ENCODE measurements around the gene FADS1.

DNA sequence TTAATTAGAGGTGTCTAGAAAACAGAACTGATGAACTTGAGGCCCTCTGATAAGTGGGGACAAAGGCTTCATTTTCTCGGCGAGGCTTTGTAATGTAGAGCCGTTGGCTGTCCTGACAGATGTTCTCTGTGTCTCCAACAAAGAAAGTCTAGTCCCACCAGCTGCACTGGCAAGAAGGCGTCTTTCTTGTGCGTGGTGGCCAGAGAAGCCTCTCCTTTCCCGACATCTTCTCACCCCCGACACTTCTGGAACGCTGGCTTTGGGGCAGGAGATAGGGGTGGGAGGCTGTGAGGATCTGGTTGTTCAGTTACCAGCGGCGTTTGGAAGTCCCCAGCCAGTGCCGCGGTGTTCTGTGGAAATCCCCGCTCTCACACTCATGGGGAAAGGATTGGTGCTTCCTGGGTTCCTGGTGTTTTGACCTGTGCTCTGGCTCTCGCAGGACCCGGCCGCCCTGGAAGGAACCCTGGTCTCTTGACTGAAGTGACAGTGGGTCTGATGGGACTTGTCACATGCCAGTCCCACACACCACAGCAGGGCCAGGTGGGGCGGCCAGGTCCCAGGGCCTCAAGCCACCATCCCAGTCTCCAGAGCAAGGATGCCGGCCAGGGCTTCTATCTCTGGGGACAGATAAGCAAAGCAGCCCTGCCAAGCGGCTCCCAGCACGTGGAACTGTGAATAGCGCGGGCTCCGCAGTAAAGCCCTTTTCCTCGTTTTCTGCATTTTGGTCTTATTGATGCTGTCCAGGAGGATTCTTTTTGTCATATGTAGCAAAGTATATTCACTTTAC, 34.5 kb upstream of the FADS1 start:
- TF ChIP-seq, protein P1, sequence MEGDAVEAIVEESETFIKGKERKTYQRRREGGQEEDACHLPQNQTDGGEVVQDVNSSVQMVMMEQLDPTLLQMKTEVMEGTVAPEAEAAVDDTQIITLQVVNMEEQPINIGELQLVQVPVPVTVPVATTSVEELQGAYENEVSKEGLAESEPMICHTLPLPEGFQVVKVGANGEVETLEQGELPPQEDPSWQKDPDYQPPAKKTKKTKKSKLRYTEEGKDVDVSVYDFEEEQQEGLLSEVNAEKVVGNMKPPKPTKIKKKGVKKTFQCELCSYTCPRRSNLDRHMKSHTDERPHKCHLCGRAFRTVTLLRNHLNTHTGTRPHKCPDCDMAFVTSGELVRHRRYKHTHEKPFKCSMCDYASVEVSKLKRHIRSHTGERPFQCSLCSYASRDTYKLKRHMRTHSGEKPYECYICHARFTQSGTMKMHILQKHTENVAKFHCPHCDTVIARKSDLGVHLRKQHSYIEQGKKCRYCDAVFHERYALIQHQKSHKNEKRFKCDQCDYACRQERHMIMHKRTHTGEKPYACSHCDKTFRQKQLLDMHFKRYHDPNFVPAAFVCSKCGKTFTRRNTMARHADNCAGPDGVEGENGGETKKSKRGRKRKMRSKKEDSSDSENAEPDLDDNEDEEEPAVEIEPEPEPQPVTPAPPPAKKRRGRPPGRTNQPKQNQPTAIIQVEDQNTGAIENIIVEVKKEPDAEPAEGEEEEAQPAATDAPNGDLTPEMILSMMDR (IDR thresholded peaks at IDR 0.05; ENCODE audit: low read depth, low read length, poor library complexity, severe bottlenecking), result no peak
- no peak for TF ChIP-seq EZH2phosphoT487 (IDR thresholded peaks at IDR 0.05; ENCODE audit: borderline replicate concordance, low read length)
